ENCODE data around the gene APOL3. TPM values are rescaled to one million over a fixed set of nuclear protein-coding genes. Genes with fewer than 3 reads are reported as not detected.

Gene APOL3
- total RNA-seq, 4 donors from 2014 or later: 39.5 to 273 (median 73.9) TPM

GRCh38 chr22:36131907-36132306, 28.6 kb downstream of the APOL3 start:
- DNase-seq (ENCODE audit: low spot score): no peak
- no peak for TF ChIP-seq CTCF (IDR thresholded peaks at IDR 0.05)
- ATAC-seq (ENCODE audit: low FRiP score): no peak

GRCh38 chr22:36129486-36130388, 30.8 kb downstream of the APOL3 start:
- no peak for TF ChIP-seq CTCF (IDR thresholded peaks at IDR 0.05)
- DNase-seq (ENCODE audit: low spot score) (no peak), ATAC-seq (ENCODE audit: low FRiP score) (no peak)

GRCh38 chr22:36129071-36129470, 31.5 kb downstream of the APOL3 start:
- DNase-seq (ENCODE audit: low spot score) (no peak), ATAC-seq (ENCODE audit: low FRiP score) (no peak)
- TF ChIP-seq CTCF (IDR thresholded peaks at IDR 0.05): no peak

GRCh38 chr22:36125994-36126531, 34.5 kb downstream of the APOL3 start:
- TF ChIP-seq CTCF (IDR thresholded peaks at IDR 0.05): no peak
- no peak for ATAC-seq (ENCODE audit: low FRiP score)
- no peak for DNase-seq (ENCODE audit: low spot score)

- no peak for TF ChIP-seq CTCF (IDR thresholded peaks at IDR 0.05)
- ATAC-seq (ENCODE audit: low FRiP score) (no peak), DNase-seq (ENCODE audit: low spot score) (no peak)
Observed at GRCh38 chr22:36125434-36125833, 35.1 kb downstream of the APOL3 start.

- ATAC-seq (ENCODE audit: low FRiP score) (no peak), DNase-seq (ENCODE audit: low spot score) (no peak)
- no peak for TF ChIP-seq CTCF (IDR thresholded peaks at IDR 0.05)
Observed at GRCh38 chr22:36124666-36125065, 35.9 kb downstream of the APOL3 start.

Measured in omental fat pad (tissue), 4 donors.